HT-29 (cell line): ENCODE results near the gene ZCCHC7. TPM values are rescaled to one million over a fixed set of nuclear protein-coding genes. Genes with fewer than 3 reads are reported as not detected.
"Not testable (repeated sequence)": the region's sequence is repeated elsewhere in the genome, so short reads cannot be mapped to it uniquely, and the experiment has no call there.

Source experiments
- DNase-seq: peaks from one replicate; pipeline ENCODE4 v3.0.0-alpha.2; 2015; ENCODE audit warnings: low spot score
- total RNA-seq: library from RNA; depleted of rRNA; stranded (reverse); fragments of >200 nt; shearing (Covaris generic); gene quantifications from 2 replicates; pipeline ENCODE4 v1.2.3, GENCODE V29; 2014

ZCCHC7 gene
- total RNA-seq, 1 experiment from 2014 or later: 4.6 TPM

DNA sequence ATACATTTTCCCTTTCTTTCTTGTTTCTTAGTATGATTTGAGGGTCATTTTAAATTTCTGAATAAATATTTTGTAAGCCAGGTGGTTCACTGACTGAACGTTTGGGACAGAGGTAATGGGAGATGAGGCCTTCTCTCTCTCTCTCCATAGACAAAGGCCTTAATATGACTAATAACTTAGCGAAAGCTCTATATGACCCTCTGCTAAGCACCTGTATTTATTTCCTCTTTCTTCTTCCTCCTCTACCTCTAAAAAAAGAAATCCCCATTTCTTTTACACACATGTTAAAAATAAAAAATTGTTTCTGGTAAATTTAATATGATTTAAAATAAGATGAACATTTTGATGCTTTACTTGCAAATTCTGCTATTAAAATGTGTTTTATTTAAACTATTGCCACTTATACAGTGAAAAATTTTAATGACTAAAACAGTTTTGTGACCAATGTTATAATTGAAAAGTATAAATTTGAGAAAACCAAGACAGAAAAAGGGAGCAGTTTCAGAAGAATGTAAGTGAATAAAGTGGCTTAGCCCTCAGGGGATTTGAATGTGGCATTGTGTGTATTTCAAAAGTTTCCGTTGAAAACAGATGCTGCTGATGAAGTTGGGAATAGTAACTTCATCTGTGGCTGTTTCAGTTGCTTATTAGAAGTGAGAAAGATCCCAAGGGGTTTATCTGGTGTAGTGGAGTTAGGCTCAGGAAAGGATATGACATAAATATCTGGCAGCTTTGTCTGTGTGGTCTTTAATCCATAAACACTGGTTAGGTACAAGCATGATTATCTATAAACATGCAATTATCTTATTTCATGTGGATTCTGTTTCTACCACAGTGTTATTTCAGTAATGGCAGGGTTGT is 173.5 kb downstream of the ZCCHC7 start:
- DNase-seq: no peak

GRCh38 chr9:37295178-37295577 is 174.8 kb downstream of the ZCCHC7 start:
- DNase-seq: no peak

- DNase-seq: no peak
These were observed 175.4 kb downstream of the ZCCHC7 start for GRCh38 chr9:37295796-37296195.

DNA sequence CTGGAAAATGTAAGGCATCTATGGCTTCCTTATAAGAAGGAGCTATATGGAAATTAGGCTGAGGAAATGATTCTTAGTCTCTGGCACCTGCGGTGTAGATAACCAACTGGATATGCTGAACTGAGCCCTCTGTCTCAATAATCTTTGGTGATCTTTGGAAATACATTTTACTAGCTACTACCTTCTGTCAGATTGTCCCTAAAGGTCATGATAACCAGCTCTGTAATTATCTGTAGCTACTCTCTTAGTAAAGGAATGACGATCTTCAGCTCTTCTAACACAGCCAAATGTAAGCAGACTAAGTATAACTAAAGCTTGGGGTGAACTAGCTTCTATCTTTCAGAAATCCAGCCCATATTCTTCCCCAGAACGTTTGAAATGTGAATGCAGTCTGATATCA is 177.2 kb downstream of the ZCCHC7 start:
- DNase-seq: no peak

DNA sequence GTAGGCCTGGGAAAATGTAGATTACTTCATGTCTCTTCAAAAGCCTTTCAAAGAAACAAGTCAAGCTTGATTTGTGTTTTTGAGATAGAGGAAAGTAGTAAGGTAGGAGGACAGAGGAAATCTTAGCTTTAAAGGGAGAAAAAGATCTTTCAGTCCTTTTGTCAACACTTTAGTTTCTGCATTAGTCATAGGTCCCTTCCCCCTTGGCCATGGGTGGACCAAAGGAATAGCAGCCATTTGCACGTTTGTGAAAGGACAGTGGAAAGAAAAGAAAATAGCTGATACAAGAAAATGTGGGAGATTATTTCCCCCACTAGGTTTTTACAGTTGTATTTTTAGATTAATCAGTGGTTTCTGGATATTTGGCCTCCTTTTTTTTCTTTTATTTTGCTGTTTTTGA is 180.2 kb downstream of the ZCCHC7 start:
- no peak for DNase-seq

- DNase-seq: no peak
These were observed 180.9 kb downstream of the ZCCHC7 start for GRCh38 chr9:37301042-37301853.

GRCh38 chr9:37301854-37302172 is 181.4 kb downstream of the ZCCHC7 start:
- DNase-seq: no peak

GRCh38 chr9:37302277-37302676 is 181.9 kb downstream of the ZCCHC7 start:
- DNase-seq: no peak

GRCh38 chr9:37303272-37303671 is 182.9 kb downstream of the ZCCHC7 start:
- DNase-seq: not testable (repeated sequence)

GRCh38 chr9:37309136-37309535 is 188.8 kb downstream of the ZCCHC7 start:
- DNase-seq: no peak

DNA sequence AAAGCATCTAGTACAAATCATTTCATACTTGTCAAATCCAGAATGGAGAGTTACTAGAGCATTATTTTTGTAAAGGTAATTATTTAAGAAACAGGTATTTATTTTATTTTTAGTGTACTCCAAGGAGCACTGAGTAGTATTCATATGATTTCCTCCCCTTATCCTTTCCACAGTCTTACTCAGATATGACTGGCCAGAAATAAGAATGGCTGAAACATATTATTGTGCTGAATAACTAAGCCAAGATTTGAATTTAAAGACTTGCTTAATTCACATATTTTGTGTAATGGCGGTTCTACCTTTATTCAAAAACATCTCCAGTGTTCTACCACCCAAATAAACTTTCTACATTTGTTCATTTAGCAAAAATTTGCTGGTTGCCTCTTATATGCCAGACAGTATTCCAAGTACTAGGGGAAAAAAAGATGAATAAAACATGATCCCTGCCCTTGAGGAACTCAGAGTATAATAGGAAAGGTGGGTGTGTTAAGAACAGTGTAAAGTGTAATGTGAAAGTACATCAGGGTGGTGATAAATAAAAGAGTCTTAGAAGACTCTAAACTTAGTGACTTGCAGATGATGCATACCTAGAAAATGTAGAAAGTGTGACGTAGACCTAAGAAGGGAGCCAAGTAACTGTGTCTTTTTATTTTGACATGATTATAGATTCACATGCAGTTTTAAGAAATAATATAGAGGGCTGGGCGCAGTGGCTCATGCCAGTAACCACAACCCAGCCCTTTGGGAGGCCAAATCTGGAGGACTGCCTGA is 191.7 kb downstream of the ZCCHC7 start:
- DNase-seq: no peak

DNA sequence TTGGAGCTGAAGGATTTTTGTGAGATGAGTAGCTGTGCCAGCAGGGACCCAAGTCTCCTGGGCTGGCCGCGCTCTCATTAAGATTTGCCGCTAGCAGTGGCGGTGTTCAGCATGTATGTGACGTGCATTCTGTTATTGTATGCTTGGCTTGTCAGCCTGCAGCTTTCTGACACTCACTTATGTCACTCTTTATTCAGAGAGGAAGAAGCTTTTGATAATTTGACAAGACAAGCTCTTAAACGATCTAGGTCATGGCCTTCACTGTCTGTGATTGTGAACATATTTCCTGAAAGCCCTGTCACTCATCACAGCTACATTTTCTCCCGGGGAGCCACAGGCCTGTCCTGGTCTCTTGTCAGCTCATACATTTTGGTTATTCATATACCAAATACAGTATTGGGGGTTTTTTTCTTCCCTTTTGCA is 203.9 kb downstream of the ZCCHC7 start:
- no peak for DNase-seq

GRCh38 chr9:37324691-37325490 is 204.5 kb downstream of the ZCCHC7 start:
- DNase-seq: no peak

DNA sequence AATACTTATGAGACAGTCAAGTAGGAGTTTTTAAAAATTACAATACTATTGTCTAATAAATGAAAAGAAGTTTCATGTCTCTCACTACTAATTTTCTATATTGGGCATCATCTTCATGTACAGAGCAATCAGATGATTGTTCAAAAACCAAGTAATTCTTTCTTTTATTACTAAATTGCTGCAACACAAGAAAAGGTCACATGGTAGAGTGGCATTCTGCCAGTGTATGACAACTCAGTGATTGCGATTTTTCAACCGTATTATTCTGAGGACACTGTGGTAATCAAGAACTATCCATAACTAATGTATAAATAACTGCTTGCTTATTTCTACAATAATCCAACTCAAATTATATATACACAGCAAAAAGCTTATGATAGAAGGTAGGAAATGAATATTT is 205.4 kb downstream of the ZCCHC7 start:
- no peak for DNase-seq

- no peak for DNase-seq
These were observed 207.2 kb downstream of the ZCCHC7 start for GRCh38 chr9:37327553-37327952.

- peak; percentile 11 for DNase-seq
These were observed 208.3 kb downstream of the ZCCHC7 start for GRCh38 chr9:37328556-37329227.

- DNase-seq: peak; percentile 28
These were observed 209.2 kb downstream of the ZCCHC7 start for GRCh38 chr9:37329576-37329975.

DNA sequence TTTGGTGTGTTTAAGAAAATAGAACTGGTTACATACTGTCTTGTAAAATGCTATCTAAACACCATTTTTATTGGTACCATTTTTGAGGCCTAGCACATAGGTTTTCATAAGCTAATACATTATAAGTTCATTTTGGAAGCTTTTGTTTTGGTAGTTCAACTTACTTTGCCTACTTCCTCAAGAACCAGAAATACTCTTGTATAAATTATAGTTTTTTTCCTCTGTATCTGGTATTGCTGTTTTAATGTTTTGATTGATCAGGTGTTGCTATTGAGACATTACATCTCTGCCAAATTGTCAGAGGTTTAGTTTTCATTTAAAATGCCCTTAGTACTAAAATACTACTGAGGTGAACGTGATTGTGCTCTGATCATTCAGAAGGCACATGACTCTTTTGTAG is 211.5 kb downstream of the ZCCHC7 start:
- DNase-seq: no peak

- DNase-seq: no peak
These were observed 212.2 kb downstream of the ZCCHC7 start for GRCh38 chr9:37332578-37332977.

- no peak for DNase-seq
These were observed 212.9 kb downstream of the ZCCHC7 start for GRCh38 chr9:37333288-37333687.

- DNase-seq: no peak
These were observed 214.9 kb downstream of the ZCCHC7 start for GRCh38 chr9:37335238-37335637.
